Chondrocyte (in vitro differentiated cells): ENCODE measurements around the gene CFDP1. TPM values are rescaled to one million over a fixed set of nuclear protein-coding genes. Genes with fewer than 3 reads are reported as not detected.

Source experiments
- DNase-seq: peaks from one replicate; pipeline ENCODE4 v3.0.0; 2021; ENCODE audit warnings: mixed read lengths, low spot score
- H3K27ac Mint-ChIP-seq: one replicate; pipeline ENCODE4 v1.8.0; 2021; ENCODE audit warnings: mild to moderate bottlenecking, moderate library complexity, mixed read lengths; ENCODE audit not compliant: unreplicated experiment
- H3K27me3 Mint-ChIP-seq: 2 replicates; pipeline ENCODE4 v1.8.0; 2021; ENCODE audit warnings: low read depth, mixed read lengths
- H3K36me3 Mint-ChIP-seq: 2 replicates; pipeline ENCODE4 v1.8.0; 2021; ENCODE audit warnings: low read depth, mixed read lengths
- H3K4me1 Mint-ChIP-seq: 2 replicates; pipeline ENCODE4 v1.8.0; 2021; ENCODE audit warnings: low read depth, mild to moderate bottlenecking, mixed read lengths
- H3K4me3 Mint-ChIP-seq: one replicate; pipeline ENCODE4 v1.8.0; 2021; ENCODE audit warnings: mild to moderate bottlenecking, moderate library complexity, mixed read lengths; ENCODE audit not compliant: unreplicated experiment
- H3K9me3 Mint-ChIP-seq: 2 replicates; pipeline ENCODE4 v1.8.0; 2021; ENCODE audit warnings: low read depth, mixed read lengths
- total RNA-seq: library from RNA; stranded (reverse); gene quantifications from 3 replicates; pipeline ENCODE4 v1.2.1, GENCODE V29; 2021
- TF ChIP-seq, protein P1 (sequence below): fragments of 200-600 bp; sonication (generic); IDR thresholded peaks from 2 replicates; pipeline ENCODE4 v1.5.0; 2021; ENCODE audit warnings: antibody characterized with exemption, mild to moderate bottlenecking, moderate library complexity

Gene CFDP1
- total RNA-seq, 1 donor from 2014 or later, result 45.3 TPM

DNA sequence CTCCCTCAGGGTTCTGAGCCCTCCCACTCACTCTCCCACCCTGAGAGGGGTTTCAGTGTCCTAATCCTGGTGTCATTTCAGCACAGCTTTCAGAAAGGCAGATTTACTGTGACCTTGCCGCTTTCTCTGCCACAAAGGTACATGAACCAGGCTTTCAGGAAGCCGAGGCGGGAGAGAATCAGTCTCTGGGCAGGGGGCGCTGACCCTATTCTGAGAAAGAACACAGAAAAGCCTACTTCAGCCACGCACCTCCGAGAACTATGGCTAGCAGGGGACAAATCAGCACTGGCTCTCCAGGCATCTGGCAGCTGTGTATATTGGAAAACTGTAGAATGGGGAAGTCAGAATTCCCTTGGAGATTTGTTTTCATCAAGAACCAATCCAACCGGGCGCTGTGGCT lies 124.1 kb downstream of the CFDP1 start:
- no peak for DNase-seq
- Mint-ChIP-seq H3K27ac (no peak overlapping the region), H3K4me3 (no peak overlapping the region), H3K4me1 (peaks cover 46% of the 10 kb centered on the region), H3K27me3 (no peaks in the 10 kb centered on the region), H3K36me3 (no peaks in the 10 kb centered on the region), H3K9me3 (no peaks in the 10 kb centered on the region)
- TF ChIP-seq, protein P1, sequence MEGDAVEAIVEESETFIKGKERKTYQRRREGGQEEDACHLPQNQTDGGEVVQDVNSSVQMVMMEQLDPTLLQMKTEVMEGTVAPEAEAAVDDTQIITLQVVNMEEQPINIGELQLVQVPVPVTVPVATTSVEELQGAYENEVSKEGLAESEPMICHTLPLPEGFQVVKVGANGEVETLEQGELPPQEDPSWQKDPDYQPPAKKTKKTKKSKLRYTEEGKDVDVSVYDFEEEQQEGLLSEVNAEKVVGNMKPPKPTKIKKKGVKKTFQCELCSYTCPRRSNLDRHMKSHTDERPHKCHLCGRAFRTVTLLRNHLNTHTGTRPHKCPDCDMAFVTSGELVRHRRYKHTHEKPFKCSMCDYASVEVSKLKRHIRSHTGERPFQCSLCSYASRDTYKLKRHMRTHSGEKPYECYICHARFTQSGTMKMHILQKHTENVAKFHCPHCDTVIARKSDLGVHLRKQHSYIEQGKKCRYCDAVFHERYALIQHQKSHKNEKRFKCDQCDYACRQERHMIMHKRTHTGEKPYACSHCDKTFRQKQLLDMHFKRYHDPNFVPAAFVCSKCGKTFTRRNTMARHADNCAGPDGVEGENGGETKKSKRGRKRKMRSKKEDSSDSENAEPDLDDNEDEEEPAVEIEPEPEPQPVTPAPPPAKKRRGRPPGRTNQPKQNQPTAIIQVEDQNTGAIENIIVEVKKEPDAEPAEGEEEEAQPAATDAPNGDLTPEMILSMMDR, result no peak

DNA sequence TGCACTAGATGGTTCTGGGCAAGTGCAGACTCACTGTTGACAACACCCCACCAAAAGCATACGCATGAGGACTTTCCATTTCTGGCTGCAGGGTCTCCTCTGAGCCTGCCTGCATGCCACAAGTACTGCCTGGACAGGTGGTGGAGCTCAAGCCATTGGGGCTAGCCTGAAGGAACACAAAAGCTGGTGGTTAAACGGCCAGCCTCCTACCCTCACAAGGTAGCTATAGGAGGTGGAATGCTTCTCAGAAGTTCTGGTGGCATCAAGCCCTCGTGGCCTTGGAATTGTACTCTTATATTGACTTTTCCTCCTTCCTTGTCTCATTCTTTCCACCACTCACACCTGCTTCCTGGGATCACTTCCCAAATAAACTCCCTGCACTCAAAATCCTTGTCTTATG lies 125.3 kb downstream of the CFDP1 start:
- H3K4me1 Mint-ChIP-seq, result peaks cover 48% of the 10 kb centered on the region
- TF ChIP-seq, protein P1, result no peak
- no peaks in the 10 kb centered on the region for H3K36me3 Mint-ChIP-seq
- H3K4me3 Mint-ChIP-seq, result no peak overlapping the region
- H3K9me3 Mint-ChIP-seq, result no peaks in the 10 kb centered on the region
- H3K27ac Mint-ChIP-seq, result no peak overlapping the region
- H3K27me3 Mint-ChIP-seq, result no peaks in the 10 kb centered on the region
- DNase-seq, result no peak

DNA sequence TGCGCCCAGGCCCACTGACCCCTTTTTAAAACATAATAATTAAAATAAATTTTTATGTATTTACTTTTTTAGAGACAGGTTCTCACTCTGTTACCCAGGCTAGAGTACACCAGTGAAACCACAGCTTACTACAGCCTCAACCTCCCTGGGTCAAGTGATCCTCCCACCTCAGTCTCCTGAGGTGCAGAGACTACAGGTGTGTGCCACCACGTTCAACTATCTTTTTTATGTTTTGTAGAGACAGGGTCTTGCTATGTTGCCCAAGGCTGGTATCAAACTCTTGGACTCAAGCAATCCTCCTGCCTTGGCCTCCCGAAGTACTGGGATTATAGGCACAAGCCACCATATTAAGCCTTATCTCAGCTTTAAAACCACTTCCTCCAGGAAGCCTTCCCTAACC lies 125.8 kb downstream of the CFDP1 start:
- no peak for DNase-seq
- Mint-ChIP-seq H3K27ac (no peak overlapping the region), H3K9me3 (no peaks in the 10 kb centered on the region), H3K36me3 (no peaks in the 10 kb centered on the region), H3K4me3 (no peak overlapping the region), H3K4me1 (peaks cover 46% of the 10 kb centered on the region), H3K27me3 (no peaks in the 10 kb centered on the region)
- TF ChIP-seq, protein P1, result no peak

DNA sequence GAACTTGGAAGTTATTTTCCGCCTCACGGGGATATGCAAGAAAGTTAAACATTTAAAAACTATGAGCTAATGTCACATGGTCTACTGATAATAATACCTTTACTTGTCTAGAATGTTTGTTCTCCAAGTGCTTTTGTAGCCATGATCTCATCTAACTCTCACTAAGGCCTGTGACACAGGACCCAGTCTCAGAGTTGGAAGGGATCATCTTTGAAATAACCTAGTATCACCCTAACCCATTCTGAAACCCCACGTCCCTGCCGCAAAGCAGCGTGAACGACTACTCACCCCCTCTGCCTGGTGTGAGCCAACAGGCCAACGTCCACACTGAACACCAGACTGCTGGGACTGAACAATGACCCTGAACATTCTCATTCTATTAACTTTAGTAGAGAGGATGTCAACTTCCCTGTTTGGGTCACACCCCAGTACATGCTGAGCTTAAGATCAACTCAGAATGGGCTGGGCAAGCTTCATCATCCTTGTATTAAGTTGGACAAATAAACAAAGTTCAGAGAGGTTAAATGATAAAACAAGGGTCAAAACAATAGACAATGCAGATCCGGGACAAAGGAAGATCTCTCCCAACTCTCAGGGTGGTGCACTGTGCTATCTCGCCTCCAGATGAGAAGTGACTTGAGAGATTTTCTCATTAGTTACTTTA lies 127.1 kb downstream of the CFDP1 start:
- DNase-seq, result no peak
- Mint-ChIP-seq H3K9me3 (no peaks in the 10 kb centered on the region), H3K36me3 (no peaks in the 10 kb centered on the region), H3K4me1 (peaks cover 35% of the 10 kb centered on the region), H3K27me3 (no peaks in the 10 kb centered on the region), H3K27ac (peak overlapping the region; percentile 96), H3K4me3 (no peak overlapping the region)
- TF ChIP-seq, protein P1, result no peak

DNA sequence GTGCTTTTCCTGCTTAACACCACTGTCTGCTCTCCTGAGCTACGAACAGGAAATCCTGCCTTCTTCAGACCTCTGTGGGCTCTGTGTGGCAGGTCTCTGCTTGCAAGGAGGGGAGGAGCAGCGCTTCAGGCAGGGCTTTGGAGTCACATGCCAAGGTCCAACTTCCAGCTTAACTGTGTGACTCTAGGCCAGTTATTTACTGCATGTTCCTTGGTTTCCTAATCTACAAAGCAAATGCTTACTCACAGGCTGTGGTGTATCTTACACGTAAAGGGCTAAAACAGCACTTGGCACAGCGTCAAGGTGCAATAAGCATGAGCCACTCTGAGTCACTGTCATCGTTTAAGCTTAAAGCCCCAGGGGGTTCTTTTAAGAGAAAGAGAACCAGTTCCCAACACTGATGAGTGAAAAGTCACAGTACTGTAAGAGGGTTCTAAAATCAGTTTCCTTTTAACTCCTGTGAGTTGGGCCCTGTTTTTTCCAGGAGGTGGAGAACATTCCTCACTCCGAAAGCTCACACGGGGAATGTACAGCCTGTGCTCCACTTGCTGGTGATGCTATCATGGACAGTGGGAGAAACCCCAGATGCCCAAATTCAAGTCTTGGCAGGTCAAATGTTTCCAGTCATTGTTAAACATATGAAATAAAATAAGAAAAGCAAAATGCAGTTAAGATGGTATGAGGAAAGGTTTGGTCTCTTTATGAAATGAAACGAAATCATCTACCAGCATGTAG lies 127.8 kb downstream of the CFDP1 start:
- Mint-ChIP-seq H3K27ac (peak overlapping the region; percentile 96), H3K36me3 (peaks cover 1% of the 10 kb centered on the region), H3K4me1 (peaks cover 33% of the 10 kb centered on the region), H3K27me3 (no peaks in the 10 kb centered on the region), H3K9me3 (no peaks in the 10 kb centered on the region), H3K4me3 (peak overlapping the region; percentile 40)
- DNase-seq, result no peak
- TF ChIP-seq, protein P1, result peak; percentile 53
